Caco-2 (cell line): Measurements from ENCODE around the gene UBR3. TPM values are rescaled to one million over a fixed set of nuclear protein-coding genes. Genes with fewer than 3 reads are reported as not detected.
A peak's percentile ranks its signal among the peaks of the same experiment; 100 is the strongest.
"Not testable (repeated sequence)": the region's sequence is repeated elsewhere in the genome, so short reads cannot be mapped to it uniquely, and the experiment has no call there.

Source experiments
- BruUV-seq: library from RNA; stranded (reverse); fragments of 400-500 nt; replicated peaks from 2 replicates; lab custom pipeline; 2021; lab: Mats Ljungman, UMichigan
- CTCF ChIA-PET: fragments of 300-600 bp; sonication (Branson Sonifier 250); formaldehyde crosslinking; loops from one replicate; lab custom pipeline; 2022; ENCODE audit warnings: antibody characterized with exemption; lab: Charles Lee
- POLR2A ChIA-PET: fragments of 300-600 bp; sonication (Branson Sonifier 250); formaldehyde crosslinking; loops from one replicate; lab custom pipeline; 2022; ENCODE audit warnings: antibody characterized with exemption; lab: Charles Lee
- DNase-seq, 2 experiments: peaks; one replicate each; pipeline versions ENCODE4 v3.0.0 to v3.0.0-alpha.2; 2020 to 2022
- H3K27me3 ChIP-seq: replicated peaks from 2 replicates; pipeline ENCODE4 v1.6.0; 2011; ENCODE audit warnings: low read length; ENCODE audit not compliant: control insufficient read depth, insufficient read depth
- H3K36me3 ChIP-seq: 2 replicates; pipeline ENCODE4 v1.5.1; 2011; ENCODE audit warnings: low read length; ENCODE audit not compliant: control insufficient read depth, insufficient read depth
- H3K4me1 ChIP-seq: fragments of 250-450 bp; sonication (Bioruptor Pico); 2 replicates; pipeline ENCODE4 v1.5.1; 2020; ENCODE audit warnings: mild to moderate bottlenecking
- H3K4me3 ChIP-seq: 2 replicates; pipeline ENCODE4 v1.5.1; 2011; ENCODE audit warnings: low read depth, mild to moderate bottlenecking, control low read depth, low read length
- H3K9me3 ChIP-seq: fragments of 250-450 bp; sonication (Bioruptor Pico); 2 replicates; pipeline ENCODE4 v1.5.1; 2020; ENCODE audit warnings: mild to moderate bottlenecking, moderate library complexity
- H3K27ac Mint-ChIP-seq: one replicate; pipeline ENCODE4 v1.8.0; 2022; ENCODE audit warnings: mixed read lengths; ENCODE audit not compliant: unreplicated experiment
- H3K27me3 Mint-ChIP-seq: one replicate; pipeline ENCODE4 v1.8.0; 2022; ENCODE audit warnings: mixed read lengths; ENCODE audit not compliant: insufficient read depth, unreplicated experiment
- H3K36me3 Mint-ChIP-seq: one replicate; pipeline ENCODE4 v1.8.0; 2022; ENCODE audit warnings: mild to moderate bottlenecking, mixed read lengths; ENCODE audit not compliant: insufficient read depth, unreplicated experiment
- H3K4me1 Mint-ChIP-seq: one replicate; pipeline ENCODE4 v1.8.0; 2022; ENCODE audit warnings: low read depth, mixed read lengths; ENCODE audit not compliant: unreplicated experiment
- H3K4me3 Mint-ChIP-seq: one replicate; pipeline ENCODE4 v1.8.0; 2022; ENCODE audit warnings: mild to moderate bottlenecking, moderate library complexity, mixed read lengths; ENCODE audit not compliant: unreplicated experiment
- H3K9me3 Mint-ChIP-seq: one replicate; pipeline ENCODE4 v1.8.0; 2022; ENCODE audit warnings: mixed read lengths; ENCODE audit not compliant: unreplicated experiment
- intact Hi-C: fragments of 100-400 bp; cut with micrococcal nuclease; formaldehyde crosslinking; loops from one replicate; pipeline ENCODE4 v1.10.0; 2022; ENCODE audit not compliant: unreplicated experiment
- total RNA-seq: library from RNA; stranded (reverse); gene quantifications from 2 replicates; pipeline ENCODE4 v1.2.3, GENCODE V29; 2022
- TF ChIP-seq, protein P1 (sequence below), 2 experiments: fragments of 200-600 bp in 1 of 2; IDR thresholded peaks; 1 replicate in 1 of 2; 2 replicates in 1 of 2; pipeline versions ENCODE4 v1.5.1 to v1.8.0; 2011 to 2022; ENCODE audit warnings: antibody characterized with exemption in 1 of 2, control low read depth in 1 of 2, inconsistent platforms in 1 of 2, low read depth in 1 of 2, low read length in 1 of 2, mild to moderate bottlenecking in 1 of 2, moderate library complexity in 1 of 2; ENCODE audit not compliant: insufficient read depth in 1 of 2, severe bottlenecking in 1 of 2, unreplicated experiment in 1 of 2

Gene UBR3
- total RNA-seq, 1 experiment from 2014 or later = 35.7 TPM

DNA sequence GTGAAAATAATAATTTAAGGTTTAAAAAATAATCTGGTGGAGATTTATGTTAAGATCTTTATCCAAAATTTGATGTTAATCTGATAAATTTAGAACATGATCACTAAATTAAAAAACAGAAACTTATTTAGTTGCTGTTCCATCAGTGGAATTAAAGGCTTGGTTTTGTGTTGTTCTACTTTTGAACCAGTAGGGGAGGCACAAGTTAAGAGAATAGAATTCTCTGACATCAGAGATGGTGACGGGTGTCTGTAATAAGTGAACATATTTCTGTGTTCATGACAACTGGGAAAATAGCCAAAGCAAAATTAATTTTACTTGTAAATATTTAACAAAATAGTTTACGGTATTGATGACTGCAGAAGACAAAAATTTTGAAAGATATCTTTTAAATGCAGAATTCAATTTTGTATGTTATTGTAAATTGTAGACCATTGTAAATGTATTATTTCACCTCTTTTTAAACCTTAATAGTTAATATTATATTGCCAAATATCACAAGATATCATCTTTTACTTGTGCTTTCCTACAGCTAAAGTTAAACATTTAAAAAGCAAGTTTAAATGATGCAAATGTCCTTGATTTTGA, 106.0 kb downstream of the UBR3 start:
- Mint-ChIP-seq H3K4me3 (no peak overlapping the region), H3K4me1 (no peaks in the 10 kb centered on the region), H3K36me3 (peaks cover 16% of the 10 kb centered on the region), H3K27ac (no peak overlapping the region), H3K27me3 (no peaks in the 10 kb centered on the region), H3K9me3 (no peaks in the 10 kb centered on the region)
- no peaks in the 10 kb centered on the region for H3K27me3 ChIP-seq
- no peaks in the 10 kb centered on the region for H3K4me1 ChIP-seq
- TF ChIP-seq, protein P1, sequence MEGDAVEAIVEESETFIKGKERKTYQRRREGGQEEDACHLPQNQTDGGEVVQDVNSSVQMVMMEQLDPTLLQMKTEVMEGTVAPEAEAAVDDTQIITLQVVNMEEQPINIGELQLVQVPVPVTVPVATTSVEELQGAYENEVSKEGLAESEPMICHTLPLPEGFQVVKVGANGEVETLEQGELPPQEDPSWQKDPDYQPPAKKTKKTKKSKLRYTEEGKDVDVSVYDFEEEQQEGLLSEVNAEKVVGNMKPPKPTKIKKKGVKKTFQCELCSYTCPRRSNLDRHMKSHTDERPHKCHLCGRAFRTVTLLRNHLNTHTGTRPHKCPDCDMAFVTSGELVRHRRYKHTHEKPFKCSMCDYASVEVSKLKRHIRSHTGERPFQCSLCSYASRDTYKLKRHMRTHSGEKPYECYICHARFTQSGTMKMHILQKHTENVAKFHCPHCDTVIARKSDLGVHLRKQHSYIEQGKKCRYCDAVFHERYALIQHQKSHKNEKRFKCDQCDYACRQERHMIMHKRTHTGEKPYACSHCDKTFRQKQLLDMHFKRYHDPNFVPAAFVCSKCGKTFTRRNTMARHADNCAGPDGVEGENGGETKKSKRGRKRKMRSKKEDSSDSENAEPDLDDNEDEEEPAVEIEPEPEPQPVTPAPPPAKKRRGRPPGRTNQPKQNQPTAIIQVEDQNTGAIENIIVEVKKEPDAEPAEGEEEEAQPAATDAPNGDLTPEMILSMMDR (IDR thresholded peaks at IDR 0.05; ENCODE audit: insufficient read depth in 1 of 2, low read depth in 1 of 2, low read length in 1 of 2, severe bottlenecking in 1 of 2, unreplicated experiment in 1 of 2) = peak; percentile 49 to 70
- no TSS peak for BruUV-seq
- POLR2A ChIA-PET = no interaction called here
- H3K36me3 ChIP-seq = no peaks in the 10 kb centered on the region
- intact Hi-C loops = loop anchor here (10.0 kb wide), 1 partner anchor 302 kb away; no protein-coding TSS in a partner anchor
- CTCF ChIA-PET = interaction anchor here (0.7 kb wide), 1 partner anchor 29 kb away, joined by 4 read pairs; no protein-coding TSS in a partner anchor
- H3K4me3 ChIP-seq = no peak overlapping the region
- DNase-seq = peak in 1 of 2 experiments; percentile 22
- no peaks in the 10 kb centered on the region for H3K9me3 ChIP-seq

DNA sequence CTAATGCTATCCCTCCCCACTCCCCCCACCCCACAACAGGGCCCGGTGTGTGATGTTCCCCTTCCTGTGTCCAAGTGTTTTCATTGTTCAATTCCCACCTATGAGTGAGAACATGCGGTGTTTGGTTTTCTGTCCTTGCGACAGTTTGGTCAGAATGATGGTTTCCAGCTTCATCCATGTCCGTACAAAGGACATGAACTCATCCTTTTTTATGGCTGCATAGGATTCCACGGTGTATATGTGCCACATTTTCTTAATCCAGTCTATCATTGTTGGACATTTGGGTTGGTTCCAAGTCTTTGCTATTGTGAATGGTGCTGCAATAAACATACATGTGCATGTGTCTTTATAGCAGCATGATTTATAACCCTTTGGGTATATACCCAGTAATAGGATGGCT, 109.4 kb downstream of the UBR3 start:
- H3K9me3 ChIP-seq, BruUV-seq, H3K4me1 Mint-ChIP-seq, CTCF ChIA-PET, H3K27me3 Mint-ChIP-seq, H3K27ac Mint-ChIP-seq, H3K9me3 Mint-ChIP-seq, DNase-seq, H3K4me3 Mint-ChIP-seq, H3K27me3 ChIP-seq, POLR2A ChIA-PET, H3K4me3 ChIP-seq, H3K4me1 ChIP-seq, H3K36me3 ChIP-seq: not testable (repeated sequence)
- H3K36me3 Mint-ChIP-seq = peaks cover 16% of the 10 kb centered on the region
- intact Hi-C loops = loop anchor here (10.0 kb wide), 1 partner anchor 298 kb away; no protein-coding TSS in a partner anchor

DNA sequence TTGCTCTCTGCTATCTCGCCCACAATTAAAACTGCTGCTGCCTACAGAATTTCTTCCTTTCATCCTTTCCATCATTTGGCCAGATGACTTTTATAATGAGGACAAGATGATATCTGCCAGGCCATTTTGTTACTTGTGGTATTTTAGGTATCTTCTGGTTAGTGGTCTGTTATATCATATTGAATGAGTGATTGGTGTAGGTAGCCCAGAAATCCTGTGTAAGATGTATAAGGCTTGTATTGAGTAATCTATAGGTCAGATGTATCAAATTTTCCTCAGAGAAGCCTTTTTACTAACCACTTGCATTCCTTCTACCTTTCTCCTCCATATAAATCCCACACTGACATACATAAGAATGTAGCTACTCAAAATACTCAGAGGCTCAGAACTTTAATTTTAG, 118.3 kb downstream of the UBR3 start:
- Histone ChIP-seq H3K4me3 (no peak overlapping the region), H3K9me3 (no peaks in the 10 kb centered on the region), H3K27me3 (no peaks in the 10 kb centered on the region), H3K4me1 (peaks cover 4% of the 10 kb centered on the region; the same call in 1 of the 2 replicates), H3K36me3 (no peaks in the 10 kb centered on the region)
- ChIA-PET POLR2A (no interaction called here), CTCF (no interaction called here)
- Mint-ChIP-seq H3K4me1 (peaks cover 7% of the 10 kb centered on the region), H3K27ac (no peak overlapping the region), H3K27me3 (no peaks in the 10 kb centered on the region), H3K4me3 (no peak overlapping the region), H3K36me3 (peaks cover 20% of the 10 kb centered on the region), H3K9me3 (no peaks in the 10 kb centered on the region)
- BruUV-seq = no TSS peak
- intact Hi-C loops = no loop called here
- no peak for DNase-seq
- TF ChIP-seq, protein P1 (IDR thresholded peaks at IDR 0.05; ENCODE audit: insufficient read depth in 1 of 2, low read depth in 1 of 2, low read length in 1 of 2, severe bottlenecking in 1 of 2, unreplicated experiment in 1 of 2) = no peak
